Colonic mucosa (tissue), 4 donors: Measurements from ENCODE around the gene FBRSL1. TPM values are rescaled to one million over a fixed set of nuclear protein-coding genes. Genes with fewer than 3 reads are reported as not detected.

Experiments
- DNase-seq: peaks from one replicate; pipeline ENCODE4 v3.0.0-alpha.2; 2020
- H3K27ac ChIP-seq: fragments of 200-600 bp; one replicate; pipeline ENCODE4 v1.8.0; 2021
- H3K27me3 ChIP-seq: fragments of 200-600 bp; one replicate; pipeline ENCODE4 v1.8.0; 2021
- H3K36me3 ChIP-seq: fragments of 200-600 bp; one replicate; pipeline ENCODE4 v1.8.0; 2021
- H3K4me1 ChIP-seq: fragments of 200-600 bp; one replicate; pipeline ENCODE4 v1.8.0; 2021; ENCODE audit warnings: mild to moderate bottlenecking
- H3K4me3 ChIP-seq: fragments of 200-600 bp; one replicate; pipeline ENCODE4 v1.8.0; 2021
- H3K9ac ChIP-seq, 2 donors: one replicate each; pipeline ENCODE4 v1.7.0; 2013; ENCODE audit warnings: control low read depth in 2 of 2, low read depth in 2 of 2, low read length in 2 of 2
- H3K9me3 ChIP-seq: fragments of 200-600 bp; one replicate; pipeline ENCODE4 v1.8.0; 2021
- intact Hi-C: fragments of 100-400 bp; cut with DNase I; formaldehyde crosslinking; loops from one replicate; pipeline ENCODE4 v1.14.1; 2022
- total RNA-seq, 2 donors: library from RNA; stranded (reverse); fragmentation: NEBNext Ultra II Directional in 1 of 2; extraction: Animal tissue kit (Norgen Biotek cat#: 25700) in 1 of 2; gene quantifications; one replicate each; pipeline ENCODE4 v1.2.1, GENCODE V29; 2021
- TF ChIP-seq, protein P1 (sequence below): fragments of 200-600 bp; IDR thresholded peaks from one replicate; pipeline ENCODE4 v1.8.0; 2022; ENCODE audit warnings: antibody characterized with exemption, mild to moderate bottlenecking
- donor health status: healthy.
- donor health status: DM: no; HTN: no; CAD: no.
- donor health status: DM: no; HTN: no; CAD: no.

FBRSL1 gene
- total RNA-seq, 2 donors from 2014 or later = 51.9 to 101 TPM

DNA sequence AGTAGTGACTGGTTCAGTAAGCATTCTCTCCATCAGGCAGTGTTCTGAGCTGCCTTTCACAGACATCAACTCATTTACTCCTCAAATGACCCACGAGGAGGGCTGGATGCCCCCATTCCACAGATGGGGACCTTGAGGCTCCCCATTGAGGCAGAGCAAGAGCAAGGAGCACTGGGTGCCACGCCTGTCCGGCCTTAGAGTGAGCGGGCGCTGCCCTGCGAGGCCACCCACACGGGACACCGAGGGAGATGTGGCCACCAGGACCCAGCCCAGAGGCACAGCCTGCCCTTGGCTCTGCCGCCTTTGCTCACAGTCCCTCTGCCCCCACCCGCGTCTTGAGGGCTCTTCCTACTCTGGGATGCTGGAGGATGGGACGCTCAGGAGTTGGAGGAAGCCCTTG, 3.0 kb downstream of the FBRSL1 start:
- Histone ChIP-seq H3K36me3 (no peaks in the 10 kb centered on the region), H3K9me3 (no peaks in the 10 kb centered on the region), H3K27ac (no peak overlapping the region), H3K27me3 (no peaks in the 10 kb centered on the region), H3K4me1 (peaks cover 31% of the 10 kb centered on the region), H3K4me3 (peak overlapping the region; percentile 2), H3K9ac (peak overlapping the region in 1 of 2 donors; percentile 14)
- no peak for DNase-seq
- intact Hi-C loops = no loop called here
- TF ChIP-seq, protein P1, sequence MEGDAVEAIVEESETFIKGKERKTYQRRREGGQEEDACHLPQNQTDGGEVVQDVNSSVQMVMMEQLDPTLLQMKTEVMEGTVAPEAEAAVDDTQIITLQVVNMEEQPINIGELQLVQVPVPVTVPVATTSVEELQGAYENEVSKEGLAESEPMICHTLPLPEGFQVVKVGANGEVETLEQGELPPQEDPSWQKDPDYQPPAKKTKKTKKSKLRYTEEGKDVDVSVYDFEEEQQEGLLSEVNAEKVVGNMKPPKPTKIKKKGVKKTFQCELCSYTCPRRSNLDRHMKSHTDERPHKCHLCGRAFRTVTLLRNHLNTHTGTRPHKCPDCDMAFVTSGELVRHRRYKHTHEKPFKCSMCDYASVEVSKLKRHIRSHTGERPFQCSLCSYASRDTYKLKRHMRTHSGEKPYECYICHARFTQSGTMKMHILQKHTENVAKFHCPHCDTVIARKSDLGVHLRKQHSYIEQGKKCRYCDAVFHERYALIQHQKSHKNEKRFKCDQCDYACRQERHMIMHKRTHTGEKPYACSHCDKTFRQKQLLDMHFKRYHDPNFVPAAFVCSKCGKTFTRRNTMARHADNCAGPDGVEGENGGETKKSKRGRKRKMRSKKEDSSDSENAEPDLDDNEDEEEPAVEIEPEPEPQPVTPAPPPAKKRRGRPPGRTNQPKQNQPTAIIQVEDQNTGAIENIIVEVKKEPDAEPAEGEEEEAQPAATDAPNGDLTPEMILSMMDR = no peak

DNA sequence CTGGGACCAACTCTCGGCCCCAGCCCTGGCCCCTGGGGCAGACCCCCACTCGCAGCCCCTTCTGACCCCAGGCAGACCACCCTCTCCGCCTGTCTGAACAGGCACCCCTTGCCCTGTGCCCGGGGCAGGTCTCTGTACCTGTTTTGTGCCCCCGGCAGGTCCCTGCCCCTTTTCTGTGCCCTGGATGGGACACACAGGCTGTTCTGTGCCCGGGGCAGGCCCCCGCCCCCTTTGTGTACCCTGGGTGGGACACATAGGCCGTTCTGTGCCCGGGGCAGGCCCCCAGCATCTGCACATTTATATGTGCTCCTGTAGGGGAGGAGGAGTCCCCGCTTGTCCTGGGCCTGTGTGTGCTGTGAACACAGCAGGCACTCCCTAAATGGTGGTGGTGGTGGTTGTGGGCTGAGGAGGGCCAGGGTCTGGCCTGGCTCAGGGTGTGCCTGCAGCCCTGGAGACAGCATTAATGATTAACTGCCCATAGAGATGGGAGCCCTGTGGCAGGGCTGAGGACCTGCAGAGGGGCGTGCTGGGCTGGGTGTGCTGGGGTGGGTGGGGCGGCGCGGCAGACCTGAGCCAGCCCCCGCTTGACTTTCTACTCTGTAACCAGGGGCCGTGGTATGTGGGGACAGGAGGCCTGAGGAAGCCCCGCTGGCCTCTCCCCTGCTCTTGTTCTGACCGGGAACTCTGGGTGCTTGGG, 3.7 kb downstream of the FBRSL1 start:
- Histone ChIP-seq H3K9me3 (no peaks in the 10 kb centered on the region), H3K4me3 (peak overlapping the region; percentile 2), H3K9ac (peak overlapping the region in 1 of 2 donors; percentile 14), H3K27ac (no peak overlapping the region), H3K27me3 (no peaks in the 10 kb centered on the region), H3K36me3 (no peaks in the 10 kb centered on the region), H3K4me1 (peaks cover 31% of the 10 kb centered on the region)
- TF ChIP-seq, protein P1 = no peak
- intact Hi-C loops = no loop called here
- no peak for DNase-seq

DNA sequence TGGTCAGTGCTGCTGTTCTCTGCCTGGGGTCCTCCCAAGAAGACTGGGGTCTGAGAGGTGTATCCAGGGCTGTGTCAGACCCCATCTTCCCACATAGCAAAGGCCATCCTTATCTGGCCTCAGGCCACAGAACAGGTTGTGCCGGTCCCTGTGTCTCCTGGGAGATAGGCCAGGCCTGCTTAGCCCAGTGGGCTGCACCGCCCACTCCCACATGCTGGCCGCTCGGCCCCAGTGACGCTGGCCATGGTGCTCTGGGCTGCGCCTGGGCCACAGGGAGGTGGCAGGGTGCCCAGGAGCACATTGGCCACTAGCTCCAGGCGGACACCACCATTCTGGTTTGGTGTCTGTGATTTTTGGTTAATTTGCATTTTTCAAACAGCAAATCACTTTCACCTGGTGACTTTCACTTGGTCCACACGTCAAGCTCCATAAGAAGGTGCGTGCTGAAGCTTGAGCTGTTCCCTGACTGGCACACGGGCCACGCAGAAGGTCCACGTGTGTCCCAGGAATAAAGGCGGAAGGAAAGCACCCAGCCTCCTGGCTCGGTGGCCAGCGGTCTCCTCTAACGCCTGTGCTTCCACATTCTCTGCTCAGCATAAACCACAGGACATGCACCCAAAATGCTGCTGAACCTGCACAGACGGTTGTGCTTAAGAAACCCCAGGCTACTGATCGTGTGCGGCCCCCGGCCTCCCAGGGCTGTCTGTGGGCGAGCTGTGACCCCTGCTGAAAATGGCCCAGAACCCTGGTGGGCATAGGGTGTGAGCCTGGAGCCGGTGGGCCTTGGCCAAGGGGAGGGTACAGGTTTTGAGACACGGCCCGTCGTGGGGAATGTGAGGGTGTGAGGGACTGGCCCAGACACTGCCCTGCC, 4.6 kb downstream of the FBRSL1 start:
- TF ChIP-seq, protein P1 = no peak
- no peak for DNase-seq
- H3K27ac ChIP-seq = no peak overlapping the region
- H3K4me1 ChIP-seq = peaks cover 31% of the 10 kb centered on the region
- no peaks in the 10 kb centered on the region for H3K27me3 ChIP-seq
- H3K4me3 ChIP-seq = no peak overlapping the region
- H3K9ac ChIP-seq = peak overlapping the region in 1 of 2 donors; percentile 35
- no peaks in the 10 kb centered on the region for H3K9me3 ChIP-seq
- intact Hi-C loops = no loop called here
- H3K36me3 ChIP-seq = no peaks in the 10 kb centered on the region

DNA sequence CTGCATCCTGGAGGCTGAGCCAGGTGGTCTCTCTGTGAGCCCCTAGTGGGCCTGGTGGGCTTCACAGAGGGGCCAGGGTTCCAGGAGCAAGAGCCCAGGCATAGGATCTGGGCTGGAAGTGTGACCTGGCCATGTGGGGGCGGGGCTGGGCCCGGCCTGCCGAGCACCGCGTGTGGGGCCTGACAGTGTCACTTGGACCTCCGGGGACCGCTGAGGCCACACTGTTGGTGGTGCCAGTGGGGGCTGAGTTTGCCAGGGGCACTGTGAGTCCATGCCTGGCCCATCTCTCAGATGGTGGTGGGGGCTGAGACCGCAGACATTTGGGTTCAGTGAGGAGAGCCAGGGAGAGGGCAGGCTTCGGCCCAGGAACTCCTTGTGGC, 5.2 kb downstream of the FBRSL1 start:
- DNase-seq = no peak
- Histone ChIP-seq H3K9ac (peak overlapping the region in 1 of 2 donors; percentile 35), H3K27ac (no peak overlapping the region), H3K9me3 (no peaks in the 10 kb centered on the region), H3K4me1 (peaks cover 31% of the 10 kb centered on the region), H3K4me3 (no peak overlapping the region), H3K27me3 (no peaks in the 10 kb centered on the region), H3K36me3 (no peaks in the 10 kb centered on the region)
- TF ChIP-seq, protein P1 = no peak
- intact Hi-C loops = no loop called here

DNA sequence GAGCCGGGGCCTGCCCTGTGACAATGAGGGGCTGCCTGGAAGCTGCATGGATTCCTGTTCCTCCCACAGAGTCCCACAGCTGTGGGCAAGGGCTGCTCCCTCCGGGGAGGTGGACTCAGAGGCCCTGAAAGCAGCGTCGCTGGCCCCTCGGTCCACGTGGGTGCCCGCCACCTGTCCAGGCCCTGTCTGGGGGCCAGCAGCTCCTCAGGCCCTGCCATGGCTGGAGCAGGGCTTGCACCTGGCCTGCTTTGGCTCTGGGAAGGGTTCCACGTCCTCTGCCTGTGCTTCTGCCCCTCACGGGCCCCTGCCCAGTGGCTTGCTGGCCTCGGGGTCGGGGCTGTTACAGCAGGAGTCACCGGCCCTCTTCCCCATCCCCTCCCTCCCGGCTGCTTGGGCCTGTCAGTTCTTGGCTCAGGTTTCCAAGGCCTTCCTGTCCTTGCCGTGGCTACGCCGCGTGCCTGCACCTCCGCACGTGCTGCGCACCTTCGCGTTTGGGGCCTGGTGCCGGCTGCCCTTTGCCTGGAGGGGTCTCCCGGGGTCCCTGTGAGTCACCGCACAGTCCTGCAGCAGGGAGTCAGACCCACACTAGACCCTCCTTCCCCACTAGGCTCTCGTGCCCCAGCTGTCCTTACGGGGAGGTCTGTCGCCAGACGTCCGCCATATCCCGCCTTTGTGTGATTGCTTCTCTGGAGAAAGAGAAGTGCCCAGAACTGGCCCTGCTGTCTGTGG, 5.8 kb downstream of the FBRSL1 start:
- Histone ChIP-seq H3K4me1 (peaks cover 31% of the 10 kb centered on the region), H3K4me3 (no peak overlapping the region), H3K36me3 (no peaks in the 10 kb centered on the region), H3K9me3 (no peaks in the 10 kb centered on the region), H3K9ac (no peak overlapping the region), H3K27me3 (no peaks in the 10 kb centered on the region), H3K27ac (no peak overlapping the region)
- TF ChIP-seq, protein P1 = no peak
- intact Hi-C loops = no loop called here
- no peak for DNase-seq
